GM19328 (cell line): Measurements from ENCODE around the gene PSTPIP2.

Experiments
- ATAC-seq: cut with Tn5 transposase; IDR thresholded peaks from one replicate; pipeline ENCODE4 v1.9.1; 2021; ENCODE audit warnings: mild to moderate bottlenecking, moderate library complexity; ENCODE audit not compliant: unreplicated experiment

The PSTPIP2 gene

DNA sequence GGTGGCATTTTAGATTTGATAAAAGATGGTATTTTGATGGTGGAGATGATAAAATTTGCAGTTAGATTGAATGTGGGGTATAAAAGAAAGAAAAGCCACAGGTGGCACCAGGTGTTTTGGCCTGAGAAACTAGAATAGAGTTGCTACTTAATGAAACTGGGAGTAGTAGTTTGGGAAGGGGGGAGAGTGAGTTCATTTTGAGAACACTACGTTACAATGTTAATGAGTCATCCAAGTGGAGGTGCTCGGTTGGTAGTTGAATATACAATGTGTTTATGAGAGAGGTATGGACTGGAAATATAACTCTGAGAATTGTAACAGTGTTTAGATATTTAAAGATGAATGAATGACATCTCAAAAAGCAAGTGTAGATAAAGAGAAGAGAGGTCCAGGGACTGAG lies 131.3 kb downstream of the PSTPIP2 start:
- ATAC-seq, result no peak

DNA sequence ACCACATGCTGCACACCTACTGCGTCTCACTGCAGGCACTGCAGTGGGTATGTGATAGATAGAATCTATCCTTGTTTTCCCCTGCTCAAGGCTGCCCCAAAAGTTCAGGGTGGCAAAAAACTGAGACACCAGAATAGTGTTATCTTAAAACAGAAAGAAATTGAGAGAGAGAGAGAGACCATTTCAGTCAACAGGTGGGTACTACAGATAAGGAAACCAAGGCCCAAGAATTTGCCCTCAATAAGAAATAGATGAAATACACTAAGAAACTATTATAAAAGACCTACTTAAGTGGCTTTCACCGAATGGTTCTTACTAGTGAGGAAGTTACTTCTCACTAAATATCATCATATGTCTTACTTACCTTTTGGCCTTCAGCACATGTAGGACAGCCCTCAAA lies 132.8 kb downstream of the PSTPIP2 start:
- no peak for ATAC-seq

DNA sequence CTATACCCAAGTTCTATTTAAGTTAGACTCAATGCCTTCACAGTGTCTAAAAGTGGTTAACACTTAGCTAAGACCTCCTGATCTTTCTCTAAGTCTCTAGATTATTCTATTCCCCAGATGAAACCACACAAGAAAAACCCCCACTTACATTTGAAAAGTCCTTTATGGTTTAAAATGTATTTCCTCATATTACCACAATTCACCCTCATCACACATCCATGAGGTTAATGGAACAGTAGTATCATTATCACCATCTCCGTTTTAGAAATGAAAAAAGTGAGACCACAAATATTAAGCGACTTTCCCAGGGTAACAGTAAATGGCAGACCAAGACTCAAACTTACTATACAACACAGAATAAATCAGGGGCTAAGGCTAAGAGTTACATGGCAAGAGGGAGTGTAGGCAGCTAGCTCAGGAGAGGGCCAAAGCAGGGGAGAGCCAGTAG lies 133.5 kb downstream of the PSTPIP2 start:
- ATAC-seq, result no peak

DNA sequence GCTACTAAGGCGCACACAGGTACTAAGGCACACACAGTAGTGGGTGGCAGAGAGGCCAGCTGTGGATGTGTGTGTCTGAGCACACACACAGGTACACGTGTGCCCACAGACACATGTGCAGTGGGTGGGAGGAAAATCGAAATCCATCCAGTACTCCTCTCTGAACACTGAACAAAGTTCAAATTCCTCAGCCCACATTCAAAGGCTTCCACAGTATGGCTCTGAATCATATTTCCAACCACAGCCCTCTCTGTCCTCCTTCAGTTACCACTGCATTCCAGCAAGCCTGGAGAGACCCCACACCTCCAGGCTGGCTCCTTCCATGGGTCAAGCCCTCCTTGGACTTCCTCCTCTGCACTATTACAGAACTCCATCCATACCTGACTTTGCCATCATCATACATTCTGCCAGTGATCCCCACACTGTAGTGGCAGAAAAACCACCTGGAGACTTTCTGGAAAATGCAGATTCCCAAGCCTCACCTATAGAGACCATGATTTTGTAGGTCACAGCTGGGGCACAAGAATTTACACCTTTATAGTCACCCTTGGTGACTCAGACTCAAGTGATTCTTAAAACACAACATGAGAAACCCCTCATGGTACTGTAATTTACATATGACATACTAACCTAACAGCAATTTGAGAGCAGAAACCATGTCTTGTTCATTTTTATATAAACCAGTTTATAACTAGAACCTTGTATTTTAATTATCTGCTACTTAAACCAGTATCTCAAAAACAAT lies 136.3 kb downstream of the PSTPIP2 start:
- no peak for ATAC-seq
